ENCODE data around the gene CAMTA1.

The CAMTA1 gene

GRCh38 chr1:6750490-6750889, 34.8 kb upstream of the CAMTA1 start:
- DNase-seq (ENCODE audit: low read depth): no peak
- TF ChIP-seq CTCF (IDR thresholded peaks at IDR 0.05; ENCODE audit: control insufficient read depth, insufficient read depth, low read depth, low read length, missing control alignments): no peak
- no peak overlapping the region for H3K4me3 ChIP-seq (ENCODE audit: control insufficient read depth, low read depth, low read length)

- no peak for DNase-seq (ENCODE audit: low read depth)
- H3K4me3 ChIP-seq (ENCODE audit: control insufficient read depth, low read depth, low read length): no peak overlapping the region
- no peak for TF ChIP-seq CTCF (IDR thresholded peaks at IDR 0.05; ENCODE audit: control insufficient read depth, insufficient read depth, low read depth, low read length, missing control alignments)
These were observed 31.7 kb upstream of the CAMTA1 start for GRCh38 chr1:6753320-6754140.

- no peak for DNase-seq (ENCODE audit: low read depth)
- H3K4me3 ChIP-seq (ENCODE audit: control insufficient read depth, low read depth, low read length): no peak overlapping the region
- TF ChIP-seq CTCF (IDR thresholded peaks at IDR 0.05; ENCODE audit: control insufficient read depth, insufficient read depth, low read depth, low read length, missing control alignments): no peak
These were observed 28.8 kb upstream of the CAMTA1 start for GRCh38 chr1:6756457-6756856.

- no peak overlapping the region for H3K4me3 ChIP-seq (ENCODE audit: control insufficient read depth, low read depth, low read length)
- TF ChIP-seq CTCF (IDR thresholded peaks at IDR 0.05; ENCODE audit: control insufficient read depth, insufficient read depth, low read depth, low read length, missing control alignments): no peak
- DNase-seq (ENCODE audit: low read depth): no peak
These were observed 27.4 kb upstream of the CAMTA1 start for GRCh38 chr1:6757719-6758435.

- TF ChIP-seq CTCF (IDR thresholded peaks at IDR 0.05; ENCODE audit: control insufficient read depth, insufficient read depth, low read depth, low read length, missing control alignments): no peak
- no peak for DNase-seq (ENCODE audit: low read depth)
- no peak overlapping the region for H3K4me3 ChIP-seq (ENCODE audit: control insufficient read depth, low read depth, low read length)
These were observed 24.0 kb upstream of the CAMTA1 start for GRCh38 chr1:6761196-6761737.

- no peak overlapping the region for H3K4me3 ChIP-seq (ENCODE audit: control insufficient read depth, low read depth, low read length)
- no peak for DNase-seq (ENCODE audit: low read depth)
- no peak for TF ChIP-seq CTCF (IDR thresholded peaks at IDR 0.05; ENCODE audit: control insufficient read depth, insufficient read depth, low read depth, low read length, missing control alignments)
These were observed 23.2 kb upstream of the CAMTA1 start for GRCh38 chr1:6762060-6762459.

All from AG09309 (cell line).